Measurements from ENCODE around the gene AZU1. TPM values are rescaled to one million over a fixed set of nuclear protein-coding genes. Genes with fewer than 3 reads are reported as not detected.

The AZU1 gene
- not detected in 2 replicates for total RNA-seq (2014; rRNA removed; shearing (Covaris generic))

- no peak for DNase-seq (ENCODE audit: low read depth)
Measured at GRCh38 chr19:827710-828321, at the start of gene AZU1. Gene AZU1, plus strand, starts transcription at chr19:827837. Its CDS starts 10 bp downstream, at chr19:827847.

- peak; percentile 89 for DNase-seq (ENCODE audit: low read depth)
Measured at GRCh38 chr19:778910-779653, 48.6 kb upstream of the AZU1 start.

- DNase-seq (ENCODE audit: low read depth), result no peak
Measured at GRCh38 chr19:780935-781334, 46.7 kb upstream of the AZU1 start.

GRCh38 chr19:781800-782184 lies 45.8 kb upstream of the AZU1 start:
- DNase-seq (ENCODE audit: low read depth), result no peak

GRCh38 chr19:782185-782877 lies 45.3 kb upstream of the AZU1 start:
- DNase-seq (ENCODE audit: low read depth), result peak; percentile 70

GRCh38 chr19:782878-783668 lies 44.6 kb upstream of the AZU1 start:
- no peak for DNase-seq (ENCODE audit: low read depth)

- no peak for DNase-seq (ENCODE audit: low read depth)
Measured at GRCh38 chr19:784541-784940, 43.1 kb upstream of the AZU1 start.

GRCh38 chr19:787536-787935 lies 40.1 kb upstream of the AZU1 start:
- no peak for DNase-seq (ENCODE audit: low read depth)

- no peak for DNase-seq (ENCODE audit: low read depth)
Measured at GRCh38 chr19:788686-788982, 39.0 kb upstream of the AZU1 start.

- peak; percentile 29 for DNase-seq (ENCODE audit: low read depth)
Measured at GRCh38 chr19:788983-789700, 38.5 kb upstream of the AZU1 start.

- no peak for DNase-seq (ENCODE audit: low read depth)
Measured at GRCh38 chr19:789701-790060, 38.0 kb upstream of the AZU1 start.

GRCh38 chr19:791007-791566 lies 36.5 kb upstream of the AZU1 start:
- DNase-seq (ENCODE audit: low read depth), result no peak

GRCh38 chr19:791567-792305 lies 35.9 kb upstream of the AZU1 start:
- DNase-seq (ENCODE audit: low read depth), result no peak

- DNase-seq (ENCODE audit: low read depth), result no peak
Measured at GRCh38 chr19:792306-792885, 35.2 kb upstream of the AZU1 start.

- no peak for DNase-seq (ENCODE audit: low read depth)
Measured at GRCh38 chr19:793806-794205, 33.8 kb upstream of the AZU1 start.

GRCh38 chr19:795073-795611 lies 32.5 kb upstream of the AZU1 start:
- DNase-seq (ENCODE audit: low read depth), result no peak

- no peak for DNase-seq (ENCODE audit: low read depth)
Measured at GRCh38 chr19:795691-796581, 31.7 kb upstream of the AZU1 start.

GRCh38 chr19:796692-797527 lies 30.7 kb upstream of the AZU1 start, which contains the start of gene PTBP1:
Gene PTBP1, plus strand, starts transcription at chr19:797452. Its CDS starts 46 bp downstream, at chr19:797498.
- peak; percentile 100 for DNase-seq (ENCODE audit: low read depth)

All from Daoy (cell line).